Omental fat pad (tissue), 4 donors: ENCODE results near the gene SSH2. TPM values are rescaled to one million over a fixed set of nuclear protein-coding genes. Genes with fewer than 3 reads are reported as not detected.

Source experiments
- ATAC-seq: fragments of 150-250 bp; one replicate; pipeline ENCODE4 v1.9.1; 2016; ENCODE audit warnings: mild to moderate bottlenecking, moderate library complexity; ENCODE audit not compliant: low FRiP score
- DNase-seq: peaks from one replicate; pipeline ENCODE4 v3.0.0-alpha.2; 2019; ENCODE audit warnings: low spot score
- small RNA-seq: library from RNA; depleted of rRNA; stranded (forward); fragments of <200 nt; gene quantifications from one replicate; pipeline ENCODE3, GENCODE V24; 2016
- total RNA-seq, 4 donors: library from RNA; depleted of rRNA; stranded (reverse); fragments of >200 nt; gene quantifications; one replicate each; pipeline ENCODE4 v1.1.0, GENCODE V29; 2016
- TF ChIP-seq, protein P1 (sequence below), 3 donors: fragments of 450-650 bp; IDR thresholded peaks; one replicate each; pipeline ENCODE4 v1.5.1; 2016 to 2017; ENCODE audit warnings: antibody characterized with exemption in 3 of 3, mild to moderate bottlenecking in 3 of 3, moderate library complexity in 2 of 3

The SSH2 gene
- total RNA-seq, 4 donors from 2014 or later = 25.1 to 88.0 (median 35.8) TPM

DNA sequence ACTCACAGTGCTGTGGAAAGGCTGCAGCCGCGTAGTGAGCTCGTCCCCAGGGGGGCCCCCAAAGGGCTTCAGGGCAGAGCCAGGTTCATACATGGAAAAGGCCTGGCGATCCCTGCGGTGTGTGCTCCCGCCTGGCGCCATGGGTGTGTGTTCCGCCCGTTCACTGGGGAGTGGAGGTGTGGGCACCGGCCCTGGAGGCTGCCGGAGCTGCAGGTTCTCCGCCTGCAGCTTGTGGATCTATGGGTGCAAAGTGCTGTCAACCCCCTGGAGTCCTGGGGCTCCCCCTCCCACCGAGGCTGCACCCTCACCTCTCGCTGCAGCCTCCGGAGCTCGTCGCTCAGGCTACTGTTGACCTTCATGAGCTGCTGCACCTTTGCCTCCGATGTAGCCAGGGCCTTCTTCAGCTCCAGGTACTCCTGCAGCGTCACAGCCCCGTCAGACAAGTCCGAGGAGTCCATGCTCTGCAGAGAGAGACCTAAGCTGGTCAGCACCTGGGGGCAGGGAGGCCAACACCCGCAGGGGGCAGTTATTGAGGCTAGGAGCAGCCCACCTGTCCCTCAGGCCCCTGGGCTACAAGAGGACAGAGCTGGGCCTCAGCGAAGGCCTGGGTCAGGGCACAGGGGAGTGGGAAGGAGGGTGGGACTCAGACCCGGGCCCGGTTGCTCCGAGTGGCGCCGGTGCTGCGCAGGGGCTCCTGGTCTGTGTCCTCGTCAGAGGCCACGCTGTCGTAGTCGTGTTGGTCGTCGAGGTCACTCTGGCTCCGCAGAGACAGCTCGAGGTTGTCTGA is 353.6 kb downstream of the SSH2 start:
- TF ChIP-seq, protein P1, sequence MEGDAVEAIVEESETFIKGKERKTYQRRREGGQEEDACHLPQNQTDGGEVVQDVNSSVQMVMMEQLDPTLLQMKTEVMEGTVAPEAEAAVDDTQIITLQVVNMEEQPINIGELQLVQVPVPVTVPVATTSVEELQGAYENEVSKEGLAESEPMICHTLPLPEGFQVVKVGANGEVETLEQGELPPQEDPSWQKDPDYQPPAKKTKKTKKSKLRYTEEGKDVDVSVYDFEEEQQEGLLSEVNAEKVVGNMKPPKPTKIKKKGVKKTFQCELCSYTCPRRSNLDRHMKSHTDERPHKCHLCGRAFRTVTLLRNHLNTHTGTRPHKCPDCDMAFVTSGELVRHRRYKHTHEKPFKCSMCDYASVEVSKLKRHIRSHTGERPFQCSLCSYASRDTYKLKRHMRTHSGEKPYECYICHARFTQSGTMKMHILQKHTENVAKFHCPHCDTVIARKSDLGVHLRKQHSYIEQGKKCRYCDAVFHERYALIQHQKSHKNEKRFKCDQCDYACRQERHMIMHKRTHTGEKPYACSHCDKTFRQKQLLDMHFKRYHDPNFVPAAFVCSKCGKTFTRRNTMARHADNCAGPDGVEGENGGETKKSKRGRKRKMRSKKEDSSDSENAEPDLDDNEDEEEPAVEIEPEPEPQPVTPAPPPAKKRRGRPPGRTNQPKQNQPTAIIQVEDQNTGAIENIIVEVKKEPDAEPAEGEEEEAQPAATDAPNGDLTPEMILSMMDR (IDR thresholded peaks at IDR 0.05) = no peak
- DNase-seq (no peak), ATAC-seq (no peak)

Small RNA genes within 50 kb of the gene (small RNA-seq; reads per million reads assigned to genes)
- not detected for gene RF00156
- gene RF01210 = not detected
- not detected for gene RNU6-920P

Other genes with a start within 250 kb of the SSH2 start
- under 1 TPM in 2 of 4 donors, not detected in 2; 0.46 to 0.47 TPM for gene EFCAB5, start 11.4 kb upstream of the SSH2 start, total RNA-seq
- gene NSRP1, start 186.6 kb upstream of the SSH2 start, total RNA-seq = 10 to 100 TPM; 17.4 to 35.2 (median 25.1) TPM